B cell (primary cell): Measurements from ENCODE around the gene STARD3. TPM values are rescaled to one million over a fixed set of nuclear protein-coding genes. Genes with fewer than 3 reads are reported as not detected.
A peak's percentile ranks its signal among the peaks of the same experiment; 100 is the strongest.

Source experiments
- ATAC-seq: fragments of 200-7000 bp; cut with Tn5 transposase; one replicate; pipeline ENCODE4 v1.10.0; 2021; ENCODE audit warnings: low read depth, mild to moderate bottlenecking, moderate number of reproducible peaks, moderate library complexity
- CTCF ChIA-PET: fragments of 350-600 bp; sonication (Branson Sonifier 250); formaldehyde crosslinking; loops from one replicate; lab custom pipeline; 2021; ENCODE audit warnings: antibody characterized with exemption, inconsistent platforms; lab: Charles Lee
- POLR2A ChIA-PET: fragments of 350-600 bp; sonication (Branson Sonifier 250); formaldehyde crosslinking; loops from one replicate; lab custom pipeline; 2021; ENCODE audit warnings: antibody characterized with exemption; lab: Charles Lee
- DNase-seq: peaks from one replicate; pipeline ENCODE4 v3.0.0; 2013
- H2AFZ ChIP-seq: 2 replicates; pipeline ENCODE4 v1.6.1; 2012; ENCODE audit warnings: mild to moderate bottlenecking, low read depth, low read length; ENCODE audit not compliant: insufficient read depth, poor library complexity, severe bottlenecking
- H3K27ac ChIP-seq, 2 donors: 1 replicate in 1 of 2; 2 replicates in 1 of 2; pipeline ENCODE4 v1.5.1; 2012 to 2013; ENCODE audit warnings: low read length in 2 of 2, mild to moderate bottlenecking in 2 of 2, moderate library complexity in 1 of 2
- H3K27me3 ChIP-seq, 4 experiments: fragments of 200-600 bp in 1 of 4; sonication (generic) in 1 of 4; replicated peaks in 1 of 4; 1 replicate in 2 of 4; 2 replicates in 2 of 4; pipeline versions ENCODE4 v1.6.1 to v1.7.0; 2013 to 2016; ENCODE audit warnings: low read length in 3 of 4, mild to moderate bottlenecking in 2 of 4, mixed read lengths in 1 of 4, moderate library complexity in 1 of 4; ENCODE audit not compliant: insufficient read depth in 4 of 4, control insufficient read depth in 3 of 4; ENCODE audit errors: control extremely low read depth in 1 of 4
- H3K36me3 ChIP-seq, 2 experiments: replicated peaks in 1 of 2; 1 replicate in 1 of 2; 2 replicates in 1 of 2; pipeline versions ENCODE4 v1.6.1 to v1.7.1; 2013; ENCODE audit warnings: low read length in 1 of 2; ENCODE audit not compliant: insufficient read depth in 2 of 2, control insufficient read depth in 1 of 2; ENCODE audit errors: control extremely low read depth in 1 of 2, extremely low read depth in 1 of 2
- H3K4me1 ChIP-seq, 2 donors: fragments of 200-600 bp in 1 of 2; sonication (generic) in 1 of 2; 1 replicate in 1 of 2; 2 replicates in 1 of 2; pipeline versions ENCODE4 v1.5.1 to v1.6.1; 2013 to 2017; ENCODE audit warnings: low read length in 2 of 2; ENCODE audit not compliant: control insufficient read depth in 2 of 2, insufficient read depth in 2 of 2
- H3K4me2 ChIP-seq: replicated peaks from 2 replicates; pipeline ENCODE3; 2012; ENCODE audit warnings: mild to moderate bottlenecking, low read depth, low read length; ENCODE audit not compliant: poor library complexity, severe bottlenecking
- H3K4me3 ChIP-seq, 5 experiments: fragments of 200-600 bp in 1 of 5; sonication (generic) in 1 of 5; 1 replicate in 3 of 5; 2 replicates in 2 of 5; pipeline versions ENCODE4 v1.5.1 to v1.7.0; 2011 to 2016; ENCODE audit warnings: low read length in 4 of 5, mild to moderate bottlenecking in 4 of 5, low read depth in 2 of 5, control low read depth in 1 of 5, moderate library complexity in 1 of 5; ENCODE audit not compliant: insufficient read depth in 1 of 5; ENCODE audit errors: control extremely low read depth in 1 of 5, extremely low read depth in 1 of 5
- H3K79me2 ChIP-seq: fragments of 200-600 bp; sonication (generic); one replicate; pipeline ENCODE4 v1.6.0; 2016; ENCODE audit warnings: low read length; ENCODE audit not compliant: control insufficient read depth, insufficient read depth
- H3K9ac ChIP-seq: fragments of 200-600 bp; sonication (generic); 2 replicates; pipeline ENCODE4 v1.6.1; 2017; ENCODE audit warnings: mild to moderate bottlenecking, low read length, moderate library complexity
- H3K9me3 ChIP-seq, 3 donors: one replicate each; pipeline versions ENCODE4 v1.6.1 to v1.7.1; 2013; ENCODE audit warnings: low read length in 2 of 3; ENCODE audit not compliant: control insufficient read depth in 2 of 3, insufficient read depth in 1 of 3; ENCODE audit errors: control extremely low read depth in 1 of 3
- H4K20me1 ChIP-seq: 2 replicates; pipeline ENCODE4 v1.6.0; 2012; ENCODE audit warnings: mild to moderate bottlenecking, low read length; ENCODE audit not compliant: insufficient read depth, control insufficient read depth, poor library complexity, severe bottlenecking
- H3K27ac Mint-ChIP-seq: one replicate; pipeline ENCODE4 v1.8.0; 2021; ENCODE audit warnings: mixed read lengths
- H3K27me3 Mint-ChIP-seq: one replicate; pipeline ENCODE4 v1.8.0; 2021; ENCODE audit warnings: mixed read lengths
- H3K4me1 Mint-ChIP-seq: one replicate; pipeline ENCODE4 v1.8.0; 2021; ENCODE audit warnings: mixed read lengths
- H3K4me3 Mint-ChIP-seq: one replicate; pipeline ENCODE4 v1.8.0; 2021; ENCODE audit warnings: mixed read lengths
- H3K9me3 Mint-ChIP-seq: one replicate; pipeline ENCODE4 v1.8.0; 2022; ENCODE audit warnings: mixed read lengths; ENCODE audit not compliant: insufficient read depth
- EZH2 ChIP-seq: IDR thresholded peaks from 2 replicates; pipeline ENCODE4 v1.6.1; 2012; ENCODE audit warnings: borderline replicate concordance, low read depth, mild to moderate bottlenecking, moderate library complexity, low read length; ENCODE audit not compliant: insufficient read depth, poor library complexity, severe bottlenecking
- WGBS: methylation state at CpG from one replicate; pipeline ENCODE4 v1.1.5; 2013; ENCODE audit warnings: missing lambda C conversion rate; ENCODE audit not compliant: insufficient coverage; 5-methylcytosine and 5-hydroxymethylcytosine counted together
- intact Hi-C: fragments of 100-400 bp; cut with micrococcal nuclease; formaldehyde crosslinking; loops from one replicate; pipeline ENCODE4 v1.10.0; 2022
- polyA plus RNA-seq: library from polyadenylated mRNA; depleted of rRNA; stranded (reverse); fragments of >200 nt; gene quantifications from 2 replicates; pipeline ENCODE4 v1.2.3, GENCODE V29; 2012
- total RNA-seq, 2 donors: library from RNA; stranded (reverse); fragments of 120-200 nt in 1 of 2; gene quantifications; 1 replicate in 1 of 2; 2 replicates in 1 of 2; pipeline versions ENCODE4 v1.2.3 to v1.2.4, GENCODE V29; 2013 to 2022
- TF ChIP-seq, protein P1 (sequence below): fragments of 200-600 bp; IDR thresholded peaks from one replicate; pipeline ENCODE4 v1.8.0; 2022; ENCODE audit warnings: antibody characterized with exemption, mild to moderate bottlenecking

STARD3 gene
- total and polyA plus RNA-seq, 2 donors (not counting 1 experiment from before 2014, with no cell fraction given): 93.1 to 231 TPM

DNA sequence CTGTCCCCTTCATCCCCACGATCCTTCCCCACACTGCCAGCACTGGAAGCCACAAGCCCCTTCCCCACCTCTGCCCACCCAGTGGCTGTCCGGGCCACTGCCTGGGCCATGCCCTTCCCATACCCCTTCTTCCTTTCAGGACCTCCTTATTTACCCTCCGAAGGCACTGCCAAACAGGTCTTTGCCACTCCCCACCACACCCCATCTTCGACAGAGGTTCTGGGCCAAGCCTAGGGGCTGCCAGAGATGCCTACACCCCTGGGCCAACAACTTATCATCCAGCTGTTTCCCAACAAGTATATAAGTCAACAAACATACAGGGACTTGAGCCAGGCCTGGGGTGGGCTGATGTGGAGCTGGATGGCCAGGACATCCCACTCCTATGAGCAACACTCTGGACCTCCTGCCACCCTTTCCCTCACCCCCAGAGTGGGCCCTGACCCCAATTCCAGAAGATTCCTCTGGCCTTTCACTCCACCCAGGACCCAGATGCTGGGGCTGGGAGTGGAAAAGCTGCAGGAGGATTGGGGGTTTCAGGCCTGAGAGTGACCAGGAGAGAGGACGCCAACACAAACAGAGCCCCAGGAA, 11.7 kb upstream of the STARD3 start:
- ChIA-PET POLR2A (interaction anchor here (0.9 to 1.0 kb wide), 2 partner anchors 63 to 150 kb away, joined by 4 to 5 read pairs; no protein-coding TSS in a partner anchor), CTCF (interaction anchor here (1.0 to 13.0 kb wide), 10 partner anchors 7 to 105 kb away, joined by 3 to 262 read pairs (median 5); partner anchors contain the start of genes MIEN1, PNMT, STARD3 and TCAP)
- ATAC-seq (no peak), DNase-seq (no peak)
- H3K36me3 ChIP-seq: no peaks in the 10 kb centered on the region
- peaks cover 33 to 41% of the 10 kb centered on the region in 2 donors for H3K4me1 ChIP-seq
- intact Hi-C loops: no loop called here
- H3K27me3 ChIP-seq: peaks cover 0 to 57% (median 17%) of the 10 kb centered on the region in 4 experiments
- peaks cover 18% of the 10 kb centered on the region for H3K27me3 Mint-ChIP-seq
- H3K9me3 ChIP-seq: no peaks in the 10 kb centered on the region
- peaks cover 40% of the 10 kb centered on the region for H3K4me1 Mint-ChIP-seq
- H3K27ac Mint-ChIP-seq: no peak overlapping the region
- WGBS: 96% methylated on average over 4 of the region's 5 CpGs
- peak overlapping the region; percentile 47 for H3K4me3 Mint-ChIP-seq
- H3K4me2 ChIP-seq: no peak overlapping the region
- H4K20me1 ChIP-seq: no peaks in the 10 kb centered on the region
- no peak overlapping the region for H3K4me3 ChIP-seq
- H3K79me2 ChIP-seq: peaks cover 7% of the 10 kb centered on the region
- no peak overlapping the region for H3K9ac ChIP-seq
- TF ChIP-seq, protein P1, sequence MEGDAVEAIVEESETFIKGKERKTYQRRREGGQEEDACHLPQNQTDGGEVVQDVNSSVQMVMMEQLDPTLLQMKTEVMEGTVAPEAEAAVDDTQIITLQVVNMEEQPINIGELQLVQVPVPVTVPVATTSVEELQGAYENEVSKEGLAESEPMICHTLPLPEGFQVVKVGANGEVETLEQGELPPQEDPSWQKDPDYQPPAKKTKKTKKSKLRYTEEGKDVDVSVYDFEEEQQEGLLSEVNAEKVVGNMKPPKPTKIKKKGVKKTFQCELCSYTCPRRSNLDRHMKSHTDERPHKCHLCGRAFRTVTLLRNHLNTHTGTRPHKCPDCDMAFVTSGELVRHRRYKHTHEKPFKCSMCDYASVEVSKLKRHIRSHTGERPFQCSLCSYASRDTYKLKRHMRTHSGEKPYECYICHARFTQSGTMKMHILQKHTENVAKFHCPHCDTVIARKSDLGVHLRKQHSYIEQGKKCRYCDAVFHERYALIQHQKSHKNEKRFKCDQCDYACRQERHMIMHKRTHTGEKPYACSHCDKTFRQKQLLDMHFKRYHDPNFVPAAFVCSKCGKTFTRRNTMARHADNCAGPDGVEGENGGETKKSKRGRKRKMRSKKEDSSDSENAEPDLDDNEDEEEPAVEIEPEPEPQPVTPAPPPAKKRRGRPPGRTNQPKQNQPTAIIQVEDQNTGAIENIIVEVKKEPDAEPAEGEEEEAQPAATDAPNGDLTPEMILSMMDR: no peak
- no peak for TF ChIP-seq EZH2
- H3K27ac ChIP-seq: no peak overlapping the region
- H2AFZ ChIP-seq: no peak overlapping the region
- H3K9me3 Mint-ChIP-seq: no peaks in the 10 kb centered on the region
